22Rv1 (cell line): Measurements from ENCODE around the gene CXCR5.

Experiments
- ZFX ChIP-seq: fragments of 450-650 bp; IDR thresholded peaks from 2 replicates; pipeline ENCODE4 v1.6.1; 2017; ENCODE audit warnings: antibody characterized with exemption, borderline replicate concordance
- TF ChIP-seq, protein P1 (sequence below): fragments of 450-650 bp; IDR thresholded peaks from 2 replicates; pipeline ENCODE4 v1.5.1; 2017; ENCODE audit warnings: mild to moderate bottlenecking

DNA sequence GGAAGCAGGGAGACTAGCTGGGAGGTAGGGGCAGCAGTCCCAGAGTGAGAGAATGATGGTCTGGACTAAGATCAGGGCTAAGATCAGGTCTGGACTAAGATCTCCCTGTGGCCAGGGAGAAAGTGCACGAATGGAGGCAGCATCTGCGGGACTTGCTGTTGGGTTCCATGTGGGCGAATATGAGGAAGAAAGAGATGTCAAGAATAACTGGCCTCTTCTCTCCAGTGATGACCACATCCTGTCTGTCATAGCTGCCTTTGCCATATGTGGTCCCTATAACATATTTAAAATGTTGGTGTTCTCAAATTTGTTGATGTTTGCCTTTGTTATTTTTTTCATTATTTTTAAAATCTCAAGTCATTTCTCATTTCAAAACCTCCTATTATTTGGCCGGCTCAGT lies 27.4 kb upstream of the CXCR5 start:
- TF ChIP-seq, protein P1, sequence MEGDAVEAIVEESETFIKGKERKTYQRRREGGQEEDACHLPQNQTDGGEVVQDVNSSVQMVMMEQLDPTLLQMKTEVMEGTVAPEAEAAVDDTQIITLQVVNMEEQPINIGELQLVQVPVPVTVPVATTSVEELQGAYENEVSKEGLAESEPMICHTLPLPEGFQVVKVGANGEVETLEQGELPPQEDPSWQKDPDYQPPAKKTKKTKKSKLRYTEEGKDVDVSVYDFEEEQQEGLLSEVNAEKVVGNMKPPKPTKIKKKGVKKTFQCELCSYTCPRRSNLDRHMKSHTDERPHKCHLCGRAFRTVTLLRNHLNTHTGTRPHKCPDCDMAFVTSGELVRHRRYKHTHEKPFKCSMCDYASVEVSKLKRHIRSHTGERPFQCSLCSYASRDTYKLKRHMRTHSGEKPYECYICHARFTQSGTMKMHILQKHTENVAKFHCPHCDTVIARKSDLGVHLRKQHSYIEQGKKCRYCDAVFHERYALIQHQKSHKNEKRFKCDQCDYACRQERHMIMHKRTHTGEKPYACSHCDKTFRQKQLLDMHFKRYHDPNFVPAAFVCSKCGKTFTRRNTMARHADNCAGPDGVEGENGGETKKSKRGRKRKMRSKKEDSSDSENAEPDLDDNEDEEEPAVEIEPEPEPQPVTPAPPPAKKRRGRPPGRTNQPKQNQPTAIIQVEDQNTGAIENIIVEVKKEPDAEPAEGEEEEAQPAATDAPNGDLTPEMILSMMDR = no peak
- no peak for TF ChIP-seq ZFX
